Endothelial cell of umbilical vein (primary cell): ENCODE results near the gene TMEM213. TPM values are rescaled to one million over a fixed set of nuclear protein-coding genes. Genes with fewer than 3 reads are reported as not detected.

Experiments used
- BruUV-seq: library from RNA; stranded (reverse); fragments of 400-500 nt; replicated peaks from 2 replicates; lab custom pipeline; 2021; lab: Mats Ljungman, UMichigan
- CTCF ChIA-PET: fragments of 300-600, 350-600 bp; sonication (Branson Sonifier 250); formaldehyde crosslinking; loops from one replicate; lab custom pipeline; 2021; ENCODE audit warnings: antibody characterized with exemption, inconsistent platforms; lab: Charles Lee
- POLR2A ChIA-PET: fragments of 300-600, 350-600 bp; sonication (Branson Sonifier 250); formaldehyde crosslinking; loops from one replicate; lab custom pipeline; 2021; ENCODE audit warnings: antibody characterized with exemption, inconsistent platforms; lab: Charles Lee
- DNase-seq: peaks from one replicate; pipeline ENCODE4 v3.0.0-alpha.2; 2011; ENCODE audit warnings: low read depth, low spot score
- FAIRE-seq: peaks from 2 replicates; lab custom pipeline; 2011; peaks lifted over from hg19 to GRCh38; lab: Jason Lieb, UNC
- H2AFZ ChIP-seq: 2 replicates; pipeline ENCODE4 v1.6.0; 2012; ENCODE audit warnings: low read depth, low read length, control low read depth, inconsistent platforms
- H3K27ac ChIP-seq: 2 replicates; pipeline ENCODE4 v1.5.1; 2011; ENCODE audit warnings: low read depth, mild to moderate bottlenecking, control low read depth, low read length, moderate library complexity; ENCODE audit not compliant: insufficient read depth
- H3K27me3 ChIP-seq, 2 experiments: 2 replicates each; pipeline versions ENCODE4 v1.6.0 to v1.6.1; 2011; ENCODE audit warnings: low read length in 2 of 2, mixed read lengths in 1 of 2; ENCODE audit not compliant: control insufficient read depth in 2 of 2, insufficient read depth in 2 of 2
- H3K36me3 ChIP-seq, 2 experiments: 2 replicates in 1 of 2; 3 replicates in 1 of 2; pipeline ENCODE4 v1.5.1; 2011; ENCODE audit warnings: low read length in 2 of 2, mild to moderate bottlenecking in 1 of 2, moderate library complexity in 1 of 2; ENCODE audit not compliant: control insufficient read depth in 2 of 2, insufficient read depth in 2 of 2; ENCODE audit errors: extremely low read depth in 1 of 2
- H3K4me1 ChIP-seq: 3 replicates; pipeline ENCODE4 v1.5.1; 2011; ENCODE audit warnings: mild to moderate bottlenecking, low read length; ENCODE audit not compliant: control insufficient read depth, insufficient read depth; ENCODE audit errors: extremely low read depth
- H3K4me2 ChIP-seq: 2 replicates; pipeline ENCODE4 v1.6.1; 2011; ENCODE audit warnings: low read length, control low read depth, mixed read lengths; ENCODE audit not compliant: insufficient read depth
- H3K4me3 ChIP-seq, 3 experiments: fragments of 200-600 bp in 1 of 3; sonication (generic), shearing (Covaris generic) in 1 of 3; replicated peaks in 1 of 3; 2 replicates each; pipeline ENCODE4 v1.5.1; 2011 to 2016; ENCODE audit warnings: control low read depth in 3 of 3, low read length in 3 of 3, mild to moderate bottlenecking in 2 of 3, inconsistent platforms in 1 of 3, low read depth in 1 of 3, moderate library complexity in 1 of 3; ENCODE audit not compliant: insufficient read depth in 1 of 3
- H3K79me2 ChIP-seq: 2 replicates; pipeline ENCODE4 v1.6.0; 2012; ENCODE audit warnings: low read length, inconsistent platforms; ENCODE audit not compliant: control insufficient read depth, insufficient read depth
- H3K9ac ChIP-seq: replicated peaks from 2 replicates; pipeline ENCODE3; 2011; ENCODE audit warnings: low read length, control low read depth; ENCODE audit not compliant: insufficient read depth; ENCODE audit errors: extremely low read depth
- H3K9me1 ChIP-seq: replicated peaks from 3 replicates; pipeline ENCODE4 v1.6.0; 2011; ENCODE audit warnings: mild to moderate bottlenecking, low read length; ENCODE audit not compliant: control insufficient read depth, insufficient read depth; ENCODE audit errors: extremely low read depth
- H3K9me3 ChIP-seq: replicated peaks from 2 replicates; pipeline ENCODE4 v1.5.1; 2012; ENCODE audit warnings: low read length, inconsistent platforms; ENCODE audit not compliant: control insufficient read depth, insufficient read depth
- H4K20me1 ChIP-seq: replicated peaks from 2 replicates; pipeline ENCODE3; 2011; ENCODE audit warnings: mild to moderate bottlenecking, low read length; ENCODE audit not compliant: control insufficient read depth, insufficient read depth; ENCODE audit errors: extremely low read depth
- CTCF ChIP-seq, 2 donors: IDR thresholded peaks; 1 replicate in 1 of 2; 2 replicates in 1 of 2; pipeline ENCODE4 v1.5.1; 2011; ENCODE audit warnings: low read length in 2 of 2, mild to moderate bottlenecking in 2 of 2, moderate library complexity in 2 of 2, control low read depth in 1 of 2, inconsistent platforms in 1 of 2, low read depth in 1 of 2; ENCODE audit not compliant: insufficient read depth in 1 of 2; ENCODE audit errors: extremely low read depth in 1 of 2
- EZH2 ChIP-seq: IDR thresholded peaks from 2 replicates; pipeline ENCODE4 v1.6.1; 2012; ENCODE audit warnings: borderline replicate concordance, low read depth, mild to moderate bottlenecking, moderate library complexity, low read length, inconsistent platforms; ENCODE audit not compliant: severe bottlenecking
- FOS ChIP-seq: IDR thresholded peaks from 2 replicates; pipeline ENCODE4 v1.6.1; 2011; ENCODE audit warnings: mild to moderate bottlenecking, low read length, moderate library complexity, borderline replicate concordance; ENCODE audit not compliant: insufficient read depth
- GATA2 ChIP-seq: IDR thresholded peaks from 2 replicates; pipeline ENCODE4 v1.7.0; 2011; ENCODE audit warnings: low read depth, mild to moderate bottlenecking, moderate library complexity, mixed read lengths, low read length; ENCODE audit not compliant: insufficient read length, insufficient read depth
- JUN ChIP-seq: IDR thresholded peaks from 2 replicates; pipeline ENCODE4 v1.6.1; 2011; ENCODE audit warnings: borderline replicate concordance, low read depth; ENCODE audit not compliant: insufficient read length, insufficient read depth
- MAX ChIP-seq: IDR thresholded peaks from 2 replicates; pipeline ENCODE4 v1.6.1; 2011; ENCODE audit not compliant: insufficient read depth, insufficient read length
- MYC ChIP-seq: IDR thresholded peaks from one replicate; pipeline ENCODE4 v1.6.1; 2011; ENCODE audit warnings: mild to moderate bottlenecking, low read depth, low read length
- POLR2A ChIP-seq: IDR thresholded peaks from 2 replicates; pipeline ENCODE4 v1.6.1; 2012; ENCODE audit warnings: low read depth, mild to moderate bottlenecking, control low read depth, low read length
- POLR2AphosphoS5 ChIP-seq: IDR thresholded peaks from 2 replicates; pipeline ENCODE4 v1.6.1; 2012; ENCODE audit warnings: low read depth, mild to moderate bottlenecking, control low read depth, low read length, moderate library complexity; ENCODE audit not compliant: insufficient read depth
- dilution Hi-C: fragments of 300-500 bp; cut with MboI; formaldehyde crosslinking; loops from one replicate; pipeline ENCODE4 v1.15.0; 2019; ENCODE audit warnings: low sequenced_read_pairs; ENCODE audit not compliant: extremely low pct_ligation_motif_present
- intact Hi-C: fragments of 100-400 bp; cut with micrococcal nuclease; formaldehyde crosslinking; loops from one replicate; pipeline ENCODE4 v1.10.0; 2022
- polyA plus RNA-seq, 4 experiments: library from polyadenylated mRNA; depleted of rRNA in 3 of 4; stranded (reverse) in 3 of 4; unstranded in 1 of 4; fragments of >200 nt; gene quantifications; 2 replicates each; pipeline versions ENCODE4 v1.2.1 to v1.2.3, GENCODE V29; 2011 to 2012; ENCODE audit warnings: missing spikeins in 1 of 4
- total RNA-seq: library from RNA; stranded (reverse); gene quantifications from 2 replicates; pipeline ENCODE4 v1.2.3, GENCODE V29; 2021

The TMEM213 gene
- total and polyA plus RNA-seq, 2 donors (not counting 3 experiments of a cell fraction or from before 2014, with no cell fraction given), result not detected

GRCh38 chr7:138829335-138829734 lies 31.5 kb downstream of the TMEM213 start:
- Histone ChIP-seq H2AFZ (no peak overlapping the region), H3K9me3 (no peaks in the 10 kb centered on the region), H3K4me1 (no peaks in the 10 kb centered on the region), H3K9me1 (no peaks in the 10 kb centered on the region), H3K27me3 (no peaks in the 10 kb centered on the region), H3K27ac (no peak overlapping the region), H4K20me1 (no peaks in the 10 kb centered on the region), H3K4me2 (no peak overlapping the region), H3K4me3 (no peak overlapping the region), H3K9ac (no peak overlapping the region), H3K79me2 (no peaks in the 10 kb centered on the region), H3K36me3 (no peaks in the 10 kb centered on the region)
- intact Hi-C loops, result no loop called here
- ChIA-PET POLR2A (no interaction called here), CTCF (interaction anchor here (0.9 kb wide), 1 partner anchor 10 kb away, joined by 3 read pairs; no protein-coding TSS in a partner anchor)
- dilution Hi-C loops, result no loop called here
- no TSS peak for BruUV-seq
- FAIRE-seq, result no peak
- no peak for DNase-seq
- no peak for TF ChIP-seq MYC
- TF ChIP-seq FOS, result no peak
- no peak for TF ChIP-seq POLR2AphosphoS5
- no peak for TF ChIP-seq EZH2
- TF ChIP-seq GATA2, result no peak
- no peak for TF ChIP-seq POLR2A
- TF ChIP-seq JUN, result no peak
- no peak for TF ChIP-seq CTCF (IDR thresholded peaks at IDR 0.05; ENCODE audit: extremely low read depth in 1 of 2, insufficient read depth in 1 of 2, low read depth in 1 of 2, low read length in 2 of 2)
- TF ChIP-seq MAX, result no peak
